VCaP (cell line): ENCODE measurements around the gene CNBD2.
"Not testable (repeated sequence)": the region's sequence is repeated elsewhere in the genome, so short reads cannot be mapped to it uniquely, and the experiment has no call there.

Source experiments
- H3K27ac ChIP-seq: fragments of 450-650 bp; 2 replicates; pipeline ENCODE4 v1.5.1; 2017
- CTCF ChIP-seq: fragments of 450-650 bp; conservative IDR thresholded peaks from 2 replicates; pipeline ENCODE4 v1.5.1; 2017; ENCODE audit warnings: mild to moderate bottlenecking, moderate library complexity

Gene CNBD2

DNA sequence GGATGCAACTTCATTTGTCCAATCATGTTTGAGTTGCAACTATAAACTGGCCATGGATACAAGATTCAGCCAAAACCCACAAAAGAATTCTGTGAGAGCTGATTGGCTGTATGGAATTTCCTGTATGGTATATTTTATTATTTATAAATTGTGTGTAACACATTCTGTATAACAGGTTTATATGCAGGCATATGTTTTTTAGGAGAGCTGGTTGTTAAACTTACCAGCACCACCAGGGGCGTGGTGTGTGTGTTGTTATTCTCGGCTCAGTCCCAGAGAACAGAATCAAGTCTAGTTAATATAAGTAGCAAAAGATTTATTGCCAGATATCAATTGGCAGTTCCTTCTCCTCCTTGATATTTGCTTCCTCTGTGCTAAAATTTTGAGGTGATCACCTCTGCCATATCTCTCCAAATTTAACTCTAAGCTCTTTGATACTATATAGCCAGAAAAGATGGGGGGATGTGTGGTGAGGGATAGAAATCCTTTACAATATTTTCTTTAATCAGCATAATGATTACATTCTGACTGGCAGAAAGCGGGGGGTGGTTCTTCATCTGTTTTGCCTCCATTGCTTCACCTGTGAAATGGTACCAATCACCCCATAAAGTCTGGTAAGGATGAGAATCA, 22.9 kb downstream of the CNBD2 start:
- H3K27ac ChIP-seq: peak overlapping the region; percentile 34; the same call in 1 of the 2 replicates

DNA sequence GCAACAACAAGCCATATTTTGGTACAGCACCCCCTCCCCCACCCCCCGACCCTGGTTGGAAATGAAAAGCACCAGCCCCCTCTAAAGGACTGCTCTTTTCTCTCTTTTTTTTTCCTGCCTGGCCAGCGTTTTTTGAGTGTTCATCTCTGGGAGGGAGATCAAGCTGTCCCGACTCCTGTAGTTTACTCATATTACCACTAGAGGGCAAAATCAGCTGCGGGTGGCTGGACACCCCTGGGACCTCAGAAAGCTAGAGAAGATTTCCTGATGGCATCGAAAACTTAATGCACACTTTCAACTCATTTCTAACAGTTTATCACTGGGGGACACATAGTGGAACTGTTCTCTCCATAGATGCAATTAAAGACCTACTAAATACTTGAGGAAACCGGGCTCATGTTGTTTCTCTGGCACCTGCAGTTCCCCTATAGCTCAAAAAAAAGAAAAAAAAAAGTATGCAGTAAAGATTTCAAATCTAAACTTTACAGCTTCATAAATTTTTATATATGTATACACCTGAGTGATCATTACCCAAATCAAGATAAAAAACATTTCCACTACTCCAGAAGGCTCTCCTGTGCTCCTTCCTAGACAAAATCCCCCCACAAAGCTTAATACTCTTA, 24.4 kb downstream of the CNBD2 start:
- peak; percentile 95 for TF ChIP-seq CTCF
- no peak overlapping the region for H3K27ac ChIP-seq

More for the DNA sequence above, 22.9 kb downstream of the CNBD2 start:
- peak; percentile 75 for TF ChIP-seq CTCF

GRCh38 chr20:35994994-35995453, 26.6 kb downstream of the CNBD2 start:
- TF ChIP-seq CTCF: peak; percentile 96

DNA sequence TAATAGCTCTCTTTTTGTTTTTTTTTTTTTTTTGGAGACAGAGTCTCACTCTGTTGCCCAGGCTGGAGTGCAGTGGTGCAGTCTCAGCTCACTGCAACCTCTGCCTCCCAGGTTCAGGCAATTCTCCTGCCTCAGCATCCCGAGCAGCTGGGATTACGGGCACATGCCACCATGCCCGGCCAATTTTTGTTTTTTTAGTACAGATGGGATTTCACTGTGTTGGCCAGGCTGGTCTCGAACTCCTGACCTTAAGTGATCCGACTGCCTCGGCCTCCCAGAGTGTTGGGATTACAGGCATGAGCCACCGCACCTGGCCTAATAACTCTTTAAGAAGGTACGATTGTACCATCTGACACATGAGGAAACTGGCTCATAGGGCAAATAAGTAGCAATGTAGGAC, 28.1 kb downstream of the CNBD2 start:
- H3K27ac ChIP-seq: not testable (repeated sequence)

More at GRCh38 chr20:35994994-35995453, 26.6 kb downstream of the CNBD2 start:
- no peak overlapping the region for H3K27ac ChIP-seq

- H3K27ac ChIP-seq: not testable (repeated sequence)
These were observed 32.9 kb downstream of the CNBD2 start for GRCh38 chr20:36001331-36001730.

- no peak overlapping the region for H3K27ac ChIP-seq
- no peak for TF ChIP-seq CTCF
These were observed 34.5 kb downstream of the CNBD2 start for GRCh38 chr20:36002855-36003254.

DNA sequence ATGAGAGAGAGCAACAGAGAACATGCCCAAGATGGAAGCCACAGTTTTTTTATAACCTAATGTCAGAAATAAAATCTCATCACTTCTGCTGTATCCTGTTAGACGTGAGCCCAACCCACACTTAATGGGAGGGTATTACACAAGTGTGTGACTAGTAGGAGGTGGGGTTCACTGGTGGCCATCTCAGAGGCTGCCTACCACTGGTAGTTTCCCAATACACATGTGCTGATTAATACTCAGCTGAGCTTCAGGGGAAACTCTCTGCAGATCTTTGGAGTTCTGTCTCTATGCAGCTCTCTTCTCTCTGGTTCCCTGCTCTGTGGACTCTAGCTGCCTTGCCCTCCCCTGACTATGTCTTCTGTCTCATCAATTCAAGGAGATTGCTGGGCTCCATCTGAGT, 35.7 kb downstream of the CNBD2 start:
- TF ChIP-seq CTCF: no peak
- no peak overlapping the region for H3K27ac ChIP-seq

DNA sequence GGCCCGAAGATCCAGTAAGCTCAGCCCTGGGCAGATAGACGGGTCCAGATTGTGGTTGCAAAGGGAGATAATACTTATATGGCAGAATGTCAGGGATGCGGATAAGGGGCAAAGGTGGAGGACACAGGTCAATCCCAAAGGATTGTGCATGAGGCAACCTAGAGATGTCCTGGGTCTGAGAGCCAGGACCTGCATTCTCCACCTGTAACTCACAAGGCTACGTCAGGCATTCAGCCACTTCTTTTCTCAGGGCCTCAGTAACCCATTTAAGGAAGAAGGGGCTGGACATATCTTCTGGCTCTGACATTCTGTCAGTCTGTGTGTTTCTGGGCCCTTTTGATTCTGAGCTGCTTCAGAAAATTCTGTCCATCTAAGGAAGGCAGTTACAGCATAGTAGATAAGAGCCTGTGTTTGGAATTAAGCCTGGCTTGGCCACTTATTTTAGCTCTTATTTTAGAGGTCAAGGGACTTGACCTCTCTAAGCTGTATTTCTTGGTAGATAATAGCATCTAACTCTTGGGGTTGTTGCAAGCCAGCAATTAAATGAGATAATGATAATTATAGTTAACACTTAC, 40.2 kb downstream of the CNBD2 start:
- no peak overlapping the region for H3K27ac ChIP-seq
- TF ChIP-seq CTCF: no peak
